ENCODE measurements around the gene CIDEB. TPM values are rescaled to one million over a fixed set of nuclear protein-coding genes. Genes with fewer than 3 reads are reported as not detected.

CIDEB gene
- total and polyA plus RNA-seq, 2 of the 8 experiments (the other 6 are each of a cell fraction or from before 2014, with no cell fraction given), result 0.11 TPM; not detected in 1

DNA sequence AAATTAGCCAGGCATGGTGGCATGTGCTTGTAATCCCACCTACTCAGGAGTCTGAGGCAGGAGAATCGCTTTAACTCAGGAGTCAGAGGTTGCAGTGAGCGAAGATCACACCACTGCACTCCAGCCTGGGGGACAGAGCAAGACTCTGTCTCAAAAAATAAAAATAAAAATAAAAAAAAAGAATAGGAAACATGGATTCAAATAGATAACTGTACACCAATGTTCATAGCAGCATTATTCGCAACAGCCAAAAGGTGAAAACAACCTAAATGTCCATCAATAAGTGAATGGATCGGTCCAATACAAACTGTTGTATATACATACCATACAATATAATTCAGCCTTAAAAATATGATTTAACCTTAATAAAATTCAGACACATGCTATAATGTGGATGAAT is 35.1 kb upstream of the CIDEB start (continued):
- TF ChIP-seq, protein P1, sequence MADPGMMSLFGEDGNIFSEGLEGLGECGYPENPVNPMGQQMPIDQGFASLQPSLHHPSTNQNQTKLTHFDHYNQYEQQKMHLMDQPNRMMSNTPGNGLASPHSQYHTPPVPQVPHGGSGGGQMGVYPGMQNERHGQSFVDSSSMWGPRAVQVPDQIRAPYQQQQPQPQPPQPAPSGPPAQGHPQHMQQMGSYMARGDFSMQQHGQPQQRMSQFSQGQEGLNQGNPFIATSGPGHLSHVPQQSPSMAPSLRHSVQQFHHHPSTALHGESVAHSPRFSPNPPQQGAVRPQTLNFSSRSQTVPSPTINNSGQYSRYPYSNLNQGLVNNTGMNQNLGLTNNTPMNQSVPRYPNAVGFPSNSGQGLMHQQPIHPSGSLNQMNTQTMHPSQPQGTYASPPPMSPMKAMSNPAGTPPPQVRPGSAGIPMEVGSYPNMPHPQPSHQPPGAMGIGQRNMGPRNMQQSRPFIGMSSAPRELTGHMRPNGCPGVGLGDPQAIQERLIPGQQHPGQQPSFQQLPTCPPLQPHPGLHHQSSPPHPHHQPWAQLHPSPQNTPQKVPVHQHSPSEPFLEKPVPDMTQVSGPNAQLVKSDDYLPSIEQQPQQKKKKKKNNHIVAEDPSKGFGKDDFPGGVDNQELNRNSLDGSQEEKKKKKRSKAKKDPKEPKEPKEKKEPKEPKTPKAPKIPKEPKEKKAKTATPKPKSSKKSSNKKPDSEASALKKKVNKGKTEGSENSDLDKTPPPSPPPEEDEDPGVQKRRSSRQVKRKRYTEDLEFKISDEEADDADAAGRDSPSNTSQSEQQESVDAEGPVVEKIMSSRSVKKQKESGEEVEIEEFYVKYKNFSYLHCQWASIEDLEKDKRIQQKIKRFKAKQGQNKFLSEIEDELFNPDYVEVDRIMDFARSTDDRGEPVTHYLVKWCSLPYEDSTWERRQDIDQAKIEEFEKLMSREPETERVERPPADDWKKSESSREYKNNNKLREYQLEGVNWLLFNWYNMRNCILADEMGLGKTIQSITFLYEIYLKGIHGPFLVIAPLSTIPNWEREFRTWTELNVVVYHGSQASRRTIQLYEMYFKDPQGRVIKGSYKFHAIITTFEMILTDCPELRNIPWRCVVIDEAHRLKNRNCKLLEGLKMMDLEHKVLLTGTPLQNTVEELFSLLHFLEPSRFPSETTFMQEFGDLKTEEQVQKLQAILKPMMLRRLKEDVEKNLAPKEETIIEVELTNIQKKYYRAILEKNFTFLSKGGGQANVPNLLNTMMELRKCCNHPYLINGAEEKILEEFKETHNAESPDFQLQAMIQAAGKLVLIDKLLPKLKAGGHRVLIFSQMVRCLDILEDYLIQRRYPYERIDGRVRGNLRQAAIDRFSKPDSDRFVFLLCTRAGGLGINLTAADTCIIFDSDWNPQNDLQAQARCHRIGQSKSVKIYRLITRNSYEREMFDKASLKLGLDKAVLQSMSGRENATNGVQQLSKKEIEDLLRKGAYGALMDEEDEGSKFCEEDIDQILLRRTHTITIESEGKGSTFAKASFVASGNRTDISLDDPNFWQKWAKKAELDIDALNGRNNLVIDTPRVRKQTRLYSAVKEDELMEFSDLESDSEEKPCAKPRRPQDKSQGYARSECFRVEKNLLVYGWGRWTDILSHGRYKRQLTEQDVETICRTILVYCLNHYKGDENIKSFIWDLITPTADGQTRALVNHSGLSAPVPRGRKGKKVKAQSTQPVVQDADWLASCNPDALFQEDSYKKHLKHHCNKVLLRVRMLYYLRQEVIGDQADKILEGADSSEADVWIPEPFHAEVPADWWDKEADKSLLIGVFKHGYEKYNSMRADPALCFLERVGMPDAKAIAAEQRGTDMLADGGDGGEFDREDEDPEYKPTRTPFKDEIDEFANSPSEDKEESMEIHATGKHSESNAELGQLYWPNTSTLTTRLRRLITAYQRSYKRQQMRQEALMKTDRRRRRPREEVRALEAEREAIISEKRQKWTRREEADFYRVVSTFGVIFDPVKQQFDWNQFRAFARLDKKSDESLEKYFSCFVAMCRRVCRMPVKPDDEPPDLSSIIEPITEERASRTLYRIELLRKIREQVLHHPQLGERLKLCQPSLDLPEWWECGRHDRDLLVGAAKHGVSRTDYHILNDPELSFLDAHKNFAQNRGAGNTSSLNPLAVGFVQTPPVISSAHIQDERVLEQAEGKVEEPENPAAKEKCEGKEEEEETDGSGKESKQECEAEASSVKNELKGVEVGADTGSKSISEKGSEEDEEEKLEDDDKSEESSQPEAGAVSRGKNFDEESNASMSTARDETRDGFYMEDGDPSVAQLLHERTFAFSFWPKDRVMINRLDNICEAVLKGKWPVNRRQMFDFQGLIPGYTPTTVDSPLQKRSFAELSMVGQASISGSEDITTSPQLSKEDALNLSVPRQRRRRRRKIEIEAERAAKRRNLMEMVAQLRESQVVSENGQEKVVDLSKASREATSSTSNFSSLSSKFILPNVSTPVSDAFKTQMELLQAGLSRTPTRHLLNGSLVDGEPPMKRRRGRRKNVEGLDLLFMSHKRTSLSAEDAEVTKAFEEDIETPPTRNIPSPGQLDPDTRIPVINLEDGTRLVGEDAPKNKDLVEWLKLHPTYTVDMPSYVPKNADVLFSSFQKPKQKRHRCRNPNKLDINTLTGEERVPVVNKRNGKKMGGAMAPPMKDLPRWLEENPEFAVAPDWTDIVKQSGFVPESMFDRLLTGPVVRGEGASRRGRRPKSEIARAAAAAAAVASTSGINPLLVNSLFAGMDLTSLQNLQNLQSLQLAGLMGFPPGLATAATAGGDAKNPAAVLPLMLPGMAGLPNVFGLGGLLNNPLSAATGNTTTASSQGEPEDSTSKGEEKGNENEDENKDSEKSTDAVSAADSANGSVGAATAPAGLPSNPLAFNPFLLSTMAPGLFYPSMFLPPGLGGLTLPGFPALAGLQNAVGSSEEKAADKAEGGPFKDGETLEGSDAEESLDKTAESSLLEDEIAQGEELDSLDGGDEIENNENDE (IDR thresholded peaks at IDR 0.05; ENCODE audit: insufficient replicate concordance, low read length), result no peak
- no peak for TF ChIP-seq FOSL1 (IDR thresholded peaks at IDR 0.05; ENCODE audit: insufficient read depth, low read depth, low read length)
- TF ChIP-seq, protein P2, sequence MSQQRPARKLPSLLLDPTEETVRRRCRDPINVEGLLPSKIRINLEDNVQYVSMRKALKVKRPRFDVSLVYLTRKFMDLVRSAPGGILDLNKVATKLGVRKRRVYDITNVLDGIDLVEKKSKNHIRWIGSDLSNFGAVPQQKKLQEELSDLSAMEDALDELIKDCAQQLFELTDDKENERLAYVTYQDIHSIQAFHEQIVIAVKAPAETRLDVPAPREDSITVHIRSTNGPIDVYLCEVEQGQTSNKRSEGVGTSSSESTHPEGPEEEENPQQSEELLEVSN (IDR thresholded peaks at IDR 0.05), result no peak
- TF ChIP-seq HDAC6 (IDR thresholded peaks at IDR 0.05; ENCODE audit: low read depth, low read length), result no peak
- no peak for TF ChIP-seq KDM1A (IDR thresholded peaks at IDR 0.05; ENCODE audit: borderline replicate concordance, low read length)
- TF ChIP-seq SIX5 (IDR thresholded peaks at IDR 0.05; ENCODE audit: low read depth, low read length), result no peak
- TF ChIP-seq EGR1 (IDR thresholded peaks at IDR 0.05; ENCODE audit: borderline replicate concordance, low read depth, low read length), result no peak
- no peak for TF ChIP-seq SP4 (IDR thresholded peaks at IDR 0.05; ENCODE audit: low read length)
